ENCODE results near the gene KHDRBS1.
A peak's percentile ranks its signal among the peaks of the same experiment; 100 is the strongest.
"Not testable (repeated sequence)": the region's sequence is repeated elsewhere in the genome, so short reads cannot be mapped to it uniquely, and the experiment has no call there.

Gene KHDRBS1

GRCh38 chr1:32066489-32066873, 52.8 kb downstream of the KHDRBS1 start:
- DNase-seq, result peak in 1 of 2 experiments; percentile 45

GRCh38 chr1:32068957-32069588, 55.4 kb downstream of the KHDRBS1 start:
- DNase-seq, result no peak

GRCh38 chr1:32071758-32072621, 58.3 kb downstream of the KHDRBS1 start:
- DNase-seq, result peak; percentile 9 to 22

GRCh38 chr1:32072622-32073298, 59.1 kb downstream of the KHDRBS1 start, which contains the start of gene TMEM39B:
Gene TMEM39B (plus strand): TSS chr1:32072939. CDS start chr1:32073048, 109 bp downstream.
- DNase-seq, result peak; percentile 98 to 99

- DNase-seq, result no peak
These were observed 59.9 kb downstream of the KHDRBS1 start for GRCh38 chr1:32073299-32074229.

- no peak for DNase-seq
These were observed 61.2 kb downstream of the KHDRBS1 start for GRCh38 chr1:32074841-32075240.

- no peak for DNase-seq
These were observed 63.8 kb downstream of the KHDRBS1 start for GRCh38 chr1:32077451-32077850.

GRCh38 chr1:32082022-32082421, 68.4 kb downstream of the KHDRBS1 start:
- no peak for DNase-seq

- DNase-seq, result not testable (repeated sequence)
These were observed 72.7 kb downstream of the KHDRBS1 start for GRCh38 chr1:32086381-32086780.

GRCh38 chr1:32091176-32091575, 77.5 kb downstream of the KHDRBS1 start:
- DNase-seq, result no peak

GRCh38 chr1:32091591-32091990, 77.9 kb downstream of the KHDRBS1 start:
- DNase-seq, result no peak
